Lower leg skin (tissue), 4 donors: ENCODE data around the gene LTBP3. TPM values are rescaled to one million over a fixed set of nuclear protein-coding genes. Genes with fewer than 3 reads are reported as not detected.
"Not testable (repeated sequence)": the region's sequence is repeated elsewhere in the genome, so short reads cannot be mapped to it uniquely, and the experiment has no call there.

Source experiments
- DNase-seq, 2 donors: peaks; one replicate each; pipeline ENCODE4 v3.0.0-alpha.2; 2019; ENCODE audit warnings: low spot score in 2 of 2
- H3K4me3 ChIP-seq: fragments of 200-600 bp; sonication (generic); 2 replicates; pipeline ENCODE4 v1.5.1; 2017; ENCODE audit warnings: mild to moderate bottlenecking, low read depth; ENCODE audit not compliant: poor library complexity, severe bottlenecking
- CTCF ChIP-seq, 3 donors: fragments of 450-650 bp; IDR thresholded peaks; one replicate each; pipeline ENCODE4 v1.5.1; 2016; ENCODE audit warnings: antibody characterized with exemption in 3 of 3, mild to moderate bottlenecking in 3 of 3, moderate library complexity in 2 of 3
- POLR2A ChIP-seq, 2 donors: fragments of 450-650 bp; IDR thresholded peaks; one replicate each; pipeline ENCODE4 v1.6.1; 2016 to 2017; ENCODE audit warnings: antibody characterized with exemption in 2 of 2, mild to moderate bottlenecking in 1 of 2, moderate library complexity in 1 of 2
- WGBS, 2 donors: methylation state at CpG; one replicate each; pipeline ENCODE4 v1.1.5; 2018; 5-methylcytosine and 5-hydroxymethylcytosine counted together
- intact Hi-C: fragments of 100-400 bp; cut with DNase I; formaldehyde crosslinking; loops from one replicate; pipeline ENCODE4 v1.15.0; 2023; ENCODE audit warnings: low total_unique reads
- total RNA-seq, 4 donors: library from RNA; depleted of rRNA; stranded (reverse); fragments of >200 nt; gene quantifications; one replicate each; pipeline ENCODE4 v1.1.0, GENCODE V29; 2016

Gene LTBP3
- total RNA-seq, 4 donors from 2014 or later: 71.9 to 113 (median 100) TPM

GRCh38 chr11:65571940-65572339, 13.8 kb upstream of the LTBP3 start:
- H3K4me3 ChIP-seq: no peak overlapping the region
- WGBS, 2 donors: 4 to 7% methylated on average over 11 of the region's 11 CpGs
- intact Hi-C loops: no loop called here
- DNase-seq: no peak
- TF ChIP-seq POLR2A (IDR thresholded peaks at IDR 0.05) (no peak), CTCF (IDR thresholded peaks at IDR 0.05) (no peak)

GRCh38 chr11:65571420-65571819, 13.3 kb upstream of the LTBP3 start:
- no peak for TF ChIP-seq POLR2A (IDR thresholded peaks at IDR 0.05)
- no peak for TF ChIP-seq CTCF (IDR thresholded peaks at IDR 0.05)
- H3K4me3 ChIP-seq: no peak overlapping the region
- no peak for DNase-seq
- intact Hi-C loops: no loop called here
- WGBS, 2 donors: 72 to 75% methylated on average over 9 of the region's 9 CpGs

- DNase-seq: peak; percentile 95 to 99
- 1% methylated on average over 32 to 50 of the region's 89 CpGs for WGBS, 2 donors
- TF ChIP-seq POLR2A (IDR thresholded peaks at IDR 0.05): no peak
- TF ChIP-seq CTCF (IDR thresholded peaks at IDR 0.05): no peak
- intact Hi-C loops: no loop called here
- H3K4me3 ChIP-seq: peak within 1 kb of the TSS; percentile 80
Observed at GRCh38 chr11:65569973-65570918, 12.1 kb upstream of the LTBP3 start, which contains the start of gene ZNRD2. Gene ZNRD2, plus strand, starts transcription at chr11:65570477. Its CDS starts 15 bp downstream, at chr11:65570492.

- TF ChIP-seq POLR2A (IDR thresholded peaks at IDR 0.05) (no peak), CTCF (IDR thresholded peaks at IDR 0.05) (no peak)
- no peak for DNase-seq
- H3K4me3 ChIP-seq: peak overlapping the region; percentile 80
- intact Hi-C loops: no loop called here
- 8% methylated on average over 28 of the region's 28 CpGs for WGBS, 2 donors
Observed at GRCh38 chr11:65569164-65569972, 11.2 kb upstream of the LTBP3 start.

GRCh38 chr11:65565624-65566453, 7.7 kb upstream of the LTBP3 start:
- intact Hi-C loops: no loop called here
- no peak for DNase-seq
- TF ChIP-seq POLR2A (IDR thresholded peaks at IDR 0.05) (no peak), CTCF (IDR thresholded peaks at IDR 0.05) (no peak)
- no peak overlapping the region for H3K4me3 ChIP-seq
- WGBS, 2 donors: 77 to 79% methylated on average over 7 of the region's 7 CpGs

GRCh38 chr11:65564879-65565559, 6.9 kb upstream of the LTBP3 start:
- H3K4me3 ChIP-seq, DNase-seq, intact Hi-C loops: not testable (repeated sequence)
- WGBS, 2 donors: 90 to 93% methylated on average over 12 of the region's 12 CpGs
